KOPT-K1 (cell line): ENCODE measurements around the gene BAD.
A peak's percentile ranks its signal among the peaks of the same experiment; 100 is the strongest.
"Not testable (repeated sequence)": the region's sequence is repeated elsewhere in the genome, so short reads cannot be mapped to it uniquely, and the experiment has no call there.

ENCODE experiments used
- H3K27ac ChIP-seq: fragments of 200-600 bp; sonication (generic); 2 replicates; pipeline ENCODE4 v1.5.1; 2016; ENCODE audit warnings: antibody characterized with exemption, mild to moderate bottlenecking, low read depth, low read length; ENCODE audit not compliant: poor library complexity, severe bottlenecking
- H3K36me3 ChIP-seq: fragments of 200-600 bp; sonication (generic); 2 replicates; pipeline ENCODE4 v1.5.1; 2017; ENCODE audit warnings: antibody characterized with exemption, mild to moderate bottlenecking, low read length, moderate library complexity; ENCODE audit not compliant: insufficient read depth
- H3K9me3 ChIP-seq: fragments of 200-600 bp; sonication (generic); 2 replicates; pipeline ENCODE4 v1.5.1; 2017; ENCODE audit warnings: antibody characterized with exemption, low read length, mild to moderate bottlenecking; ENCODE audit not compliant: insufficient read depth, poor library complexity, severe bottlenecking

The BAD gene

DNA sequence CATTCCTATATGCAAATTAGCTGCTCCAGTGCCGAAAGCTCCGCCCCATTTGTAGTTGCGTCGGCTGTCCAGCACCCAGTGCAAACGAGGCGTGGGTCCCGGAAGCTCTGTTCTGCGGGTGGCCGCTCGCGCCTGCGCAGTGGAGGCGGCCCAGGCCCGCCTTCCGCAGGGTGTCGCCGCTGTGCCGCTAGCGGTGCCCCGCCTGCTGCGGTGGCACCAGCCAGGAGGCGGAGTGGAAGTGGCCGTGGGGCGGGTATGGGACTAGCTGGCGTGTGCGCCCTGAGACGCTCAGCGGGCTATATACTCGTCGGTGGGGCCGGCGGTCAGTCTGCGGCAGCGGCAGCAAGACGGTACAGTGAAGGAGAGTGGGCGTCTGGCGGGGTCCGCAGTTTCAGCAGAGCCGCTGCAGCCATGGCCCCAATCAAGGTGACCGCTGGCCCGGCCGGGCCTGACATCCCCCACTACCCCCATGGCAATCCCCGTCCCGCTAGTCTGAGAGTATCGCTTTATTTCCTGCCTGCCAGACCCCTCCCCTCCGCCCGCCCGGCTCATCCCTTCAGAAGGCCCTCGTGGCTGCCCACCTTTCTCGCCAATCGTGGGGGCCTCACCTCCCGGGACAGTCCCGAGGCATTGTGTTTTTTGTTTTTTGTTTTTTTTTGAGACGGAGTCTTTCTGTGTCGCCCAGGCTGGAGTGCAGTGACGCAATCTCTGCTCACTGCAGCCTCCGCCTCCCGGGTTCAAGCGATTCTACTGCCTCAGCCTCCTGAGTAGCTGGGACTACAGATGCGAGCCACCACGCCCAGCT is 33.7 kb upstream of the BAD start, which contains the start of gene PRDX5:
PRDX5 (plus strand) TSS at position 161 of the 805 bp plus-strand sequence; CDS start at position 256, 95 bp downstream.
- H3K9me3 ChIP-seq, result no peaks in the 10 kb centered on the region
- peaks cover 52% of the 10 kb centered on the region for H3K36me3 ChIP-seq
- peak within 1 kb of the TSS; percentile 80 for H3K27ac ChIP-seq

DNA sequence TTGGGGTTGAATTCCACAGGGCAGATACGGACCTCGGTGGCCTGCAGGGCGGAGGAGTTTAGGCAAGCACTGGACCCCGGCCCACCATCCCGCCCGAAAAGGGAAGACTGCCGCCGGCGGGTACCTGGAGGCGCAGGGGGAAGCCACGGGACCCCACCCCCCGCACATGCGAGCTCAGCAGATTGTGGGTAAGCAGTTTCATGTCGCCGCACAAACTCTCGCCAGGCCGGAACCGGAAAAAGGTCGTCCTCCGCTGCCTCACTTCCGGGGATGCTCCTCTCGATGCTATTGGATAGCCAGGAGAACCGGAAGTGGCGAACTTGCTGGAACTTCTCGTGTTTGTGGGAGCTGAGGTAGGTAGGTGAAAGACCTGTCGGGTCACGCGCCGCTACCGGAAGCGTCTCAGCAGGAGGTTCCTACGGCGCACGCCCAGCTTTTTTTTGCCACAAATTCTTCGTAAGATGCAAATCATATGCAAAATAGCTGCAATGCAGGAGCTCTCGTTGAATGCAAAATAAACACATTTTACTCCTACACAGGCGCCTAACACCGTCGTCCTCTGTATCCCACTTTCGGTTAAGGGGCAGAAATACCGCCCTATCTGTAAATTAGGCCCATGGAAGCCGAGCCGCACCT is 33.0 kb upstream of the BAD start, which contains the start of gene TRMT112:
TRMT112 (minus strand) TSS at position 235 of the 636 bp plus-strand sequence; CDS start at position 202, 33 bp downstream.
- Histone ChIP-seq H3K9me3 (no peaks in the 10 kb centered on the region), H3K27ac (peak within 1 kb of the TSS; percentile 80), H3K36me3 (peaks cover 56% of the 10 kb centered on the region)

- H3K27ac ChIP-seq, result peak overlapping the region; percentile 80
- no peaks in the 10 kb centered on the region for H3K9me3 ChIP-seq
- H3K36me3 ChIP-seq, result peaks cover 55% of the 10 kb centered on the region
Measured at GRCh38 chr11:64316672-64317324, 32.3 kb upstream of the BAD start.

DNA sequence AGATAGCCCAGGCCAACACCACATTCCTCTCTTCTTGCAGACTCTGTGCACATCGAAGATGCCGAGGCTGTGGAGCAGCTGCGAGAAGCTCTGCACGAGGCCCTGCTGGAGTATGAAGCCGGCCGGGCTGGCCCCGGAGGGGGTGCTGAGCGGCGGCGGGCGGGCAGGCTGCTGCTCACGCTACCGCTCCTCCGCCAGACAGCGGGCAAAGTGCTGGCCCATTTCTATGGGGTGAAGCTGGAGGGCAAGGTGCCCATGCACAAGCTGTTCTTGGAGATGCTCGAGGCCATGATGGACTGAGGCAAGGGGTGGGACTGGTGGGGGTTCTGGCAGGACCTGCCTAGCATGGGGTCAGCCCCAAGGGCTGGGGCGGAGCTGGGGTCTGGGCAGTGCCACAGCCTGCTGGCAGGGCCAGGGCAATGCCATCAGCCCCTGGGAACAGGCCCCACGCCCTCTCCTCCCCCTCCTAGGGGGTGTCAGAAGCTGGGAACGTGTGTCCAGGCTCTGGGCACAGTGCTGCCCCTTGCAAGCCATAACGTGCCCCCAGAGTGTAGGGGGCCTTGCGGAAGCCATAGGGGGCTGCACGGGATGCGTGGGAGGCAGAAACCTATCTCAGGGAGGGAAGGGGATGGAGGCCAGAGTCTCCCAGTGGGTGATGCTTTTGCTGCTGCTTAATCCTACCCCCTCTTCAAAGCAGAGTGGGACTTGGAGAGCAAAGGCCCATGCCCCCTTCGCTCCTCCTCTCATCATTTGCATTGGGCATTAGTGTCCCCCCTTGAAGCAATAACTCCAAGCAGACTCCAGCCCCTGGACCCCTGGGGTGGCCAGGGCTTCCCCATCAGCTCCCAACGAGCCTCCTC is 31.4 kb upstream of the BAD start:
- Histone ChIP-seq H3K27ac (peak overlapping the region; percentile 80), H3K36me3 (peaks cover 49% of the 10 kb centered on the region)
- not testable (repeated sequence) for H3K9me3 ChIP-seq

DNA sequence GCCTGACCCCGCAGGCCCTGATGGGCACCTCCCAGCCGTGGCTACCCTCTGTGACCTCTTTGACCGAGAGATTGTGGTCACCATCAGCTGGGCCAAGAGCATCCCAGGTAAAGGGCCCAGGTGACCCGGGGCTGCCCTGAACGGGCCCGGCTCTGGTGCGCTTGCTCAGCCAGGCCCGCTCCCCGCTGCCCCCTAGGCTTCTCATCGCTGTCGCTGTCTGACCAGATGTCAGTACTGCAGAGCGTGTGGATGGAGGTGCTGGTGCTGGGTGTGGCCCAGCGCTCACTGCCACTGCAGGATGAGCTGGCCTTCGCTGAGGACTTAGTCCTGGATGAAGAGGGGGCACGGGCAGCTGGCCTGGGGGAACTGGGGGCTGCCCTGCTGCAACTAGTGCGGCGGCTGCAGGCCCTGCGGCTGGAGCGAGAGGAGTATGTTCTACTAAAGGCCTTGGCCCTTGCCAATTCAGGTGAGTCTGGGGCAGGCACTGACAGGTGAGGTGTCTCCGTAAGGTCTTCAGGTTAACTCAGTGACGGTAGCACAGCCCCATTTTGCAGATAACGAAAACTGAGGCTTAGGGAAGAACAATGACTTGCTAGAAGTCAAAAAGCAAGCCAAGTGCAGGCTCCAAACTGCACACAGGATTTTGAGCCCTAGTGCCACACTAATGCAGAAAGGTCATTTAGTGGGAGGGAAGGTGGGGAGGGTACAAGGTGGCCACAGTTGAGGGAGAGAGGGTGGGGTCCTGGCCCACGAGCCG is 30.5 kb upstream of the BAD start:
- no peak overlapping the region for H3K27ac ChIP-seq
- no peaks in the 10 kb centered on the region for H3K9me3 ChIP-seq
- peaks cover 54% of the 10 kb centered on the region for H3K36me3 ChIP-seq

- Histone ChIP-seq H3K36me3 (peaks cover 61% of the 10 kb centered on the region), H3K9me3 (no peaks in the 10 kb centered on the region), H3K27ac (no peak overlapping the region)
Measured at GRCh38 chr11:64314146-64314804, 29.8 kb upstream of the BAD start.

DNA sequence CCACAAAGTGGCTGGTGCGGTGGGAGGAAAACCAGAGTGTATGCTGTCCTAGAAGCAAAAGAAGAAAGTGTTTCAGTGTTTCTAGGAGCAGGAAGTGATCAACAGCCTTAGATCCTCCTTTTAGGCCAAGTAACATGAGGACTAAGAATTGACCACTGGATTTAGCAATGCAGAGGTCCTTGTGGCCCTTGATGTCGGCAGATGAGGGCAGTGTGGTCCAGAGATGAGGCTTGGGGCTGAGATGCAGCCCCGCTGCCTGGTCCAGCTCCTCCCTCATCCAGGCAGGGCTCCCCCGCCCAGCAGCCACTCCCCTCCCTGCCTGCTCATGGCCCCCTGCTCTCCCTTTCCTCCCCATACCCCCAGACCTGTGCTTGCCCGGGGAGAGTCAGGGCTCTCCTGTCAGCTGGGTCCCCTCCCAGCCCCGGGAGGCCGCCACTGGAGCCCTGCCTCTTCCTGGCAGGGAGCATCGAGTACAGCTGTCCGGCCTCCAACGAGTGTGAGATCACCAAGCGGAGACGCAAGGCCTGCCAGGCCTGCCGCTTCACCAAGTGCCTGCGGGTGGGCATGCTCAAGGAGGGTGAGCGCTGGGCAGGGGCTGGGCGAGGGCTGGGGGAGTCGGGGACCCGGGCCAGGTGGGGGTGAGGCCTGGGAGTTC is 29.2 kb upstream of the BAD start:
- H3K9me3 ChIP-seq, result no peaks in the 10 kb centered on the region
- no peak overlapping the region for H3K27ac ChIP-seq
- peaks cover 67% of the 10 kb centered on the region for H3K36me3 ChIP-seq

GRCh38 chr11:64312947-64313346 is 28.5 kb upstream of the BAD start:
- H3K27ac ChIP-seq, result peak overlapping the region; percentile 13
- no peaks in the 10 kb centered on the region for H3K9me3 ChIP-seq
- H3K36me3 ChIP-seq, result peaks cover 71% of the 10 kb centered on the region

- H3K27ac ChIP-seq, H3K9me3 ChIP-seq: not testable (repeated sequence)
- H3K36me3 ChIP-seq, result peaks cover 44% of the 10 kb centered on the region
Measured at GRCh38 chr11:64307795-64308194, 23.3 kb upstream of the BAD start.

DNA sequence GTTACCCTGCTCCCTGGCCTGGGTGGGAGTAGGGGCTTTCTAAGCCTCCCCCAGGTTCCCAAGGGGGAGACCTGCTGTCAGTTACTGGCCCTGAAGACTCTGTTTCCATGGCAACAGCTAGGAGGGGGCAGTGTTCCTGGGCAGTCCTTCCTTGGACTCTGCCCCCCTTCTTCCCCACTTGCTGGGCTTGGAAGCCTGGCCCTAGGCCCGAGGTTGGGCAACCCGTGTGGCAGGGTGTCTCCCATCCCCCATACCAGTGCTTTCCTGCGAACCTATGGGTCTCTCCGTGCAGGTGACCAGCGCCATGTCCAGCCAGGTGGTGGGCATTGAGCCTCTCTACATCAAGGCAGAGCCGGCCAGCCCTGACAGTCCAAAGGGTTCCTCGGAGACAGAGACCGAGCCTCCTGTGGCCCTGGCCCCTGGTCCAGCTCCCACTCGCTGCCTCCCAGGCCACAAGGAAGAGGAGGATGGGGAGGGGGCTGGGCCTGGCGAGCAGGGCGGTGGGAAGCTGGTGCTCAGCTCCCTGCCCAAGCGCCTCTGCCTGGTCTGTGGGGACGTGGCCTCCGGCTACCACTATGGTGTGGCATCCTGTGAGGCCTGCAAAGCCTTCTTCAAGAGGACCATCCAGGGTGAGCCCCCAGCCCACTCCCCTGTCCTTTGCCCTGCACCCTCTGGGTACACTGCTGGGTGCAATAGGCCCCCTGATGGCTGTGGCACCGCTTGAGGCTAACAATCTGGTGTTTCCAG is 22.6 kb upstream of the BAD start:
- Histone ChIP-seq H3K27ac (peak overlapping the region; percentile 80), H3K36me3 (peaks cover 38% of the 10 kb centered on the region), H3K9me3 (no peaks in the 10 kb centered on the region)

DNA sequence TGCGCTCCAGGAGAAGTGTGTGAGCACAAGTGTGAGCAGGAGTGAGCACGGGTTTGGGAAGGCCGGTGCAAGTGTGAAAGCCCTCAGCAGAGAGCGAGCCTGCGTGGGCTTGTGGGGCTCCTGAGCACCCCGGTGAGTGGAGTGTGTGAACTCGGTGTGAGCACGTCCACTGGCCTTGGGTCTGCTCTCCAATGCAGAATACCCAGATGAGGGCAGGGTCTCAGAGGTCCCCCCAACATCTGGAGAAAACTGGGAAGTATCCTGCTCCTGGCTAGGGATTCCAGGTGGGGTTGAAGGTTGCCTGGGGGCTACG is 22.1 kb upstream of the BAD start:
- H3K36me3 ChIP-seq, result peaks cover 38% of the 10 kb centered on the region
- H3K9me3 ChIP-seq, result no peaks in the 10 kb centered on the region
- peak overlapping the region; percentile 80 for H3K27ac ChIP-seq

DNA sequence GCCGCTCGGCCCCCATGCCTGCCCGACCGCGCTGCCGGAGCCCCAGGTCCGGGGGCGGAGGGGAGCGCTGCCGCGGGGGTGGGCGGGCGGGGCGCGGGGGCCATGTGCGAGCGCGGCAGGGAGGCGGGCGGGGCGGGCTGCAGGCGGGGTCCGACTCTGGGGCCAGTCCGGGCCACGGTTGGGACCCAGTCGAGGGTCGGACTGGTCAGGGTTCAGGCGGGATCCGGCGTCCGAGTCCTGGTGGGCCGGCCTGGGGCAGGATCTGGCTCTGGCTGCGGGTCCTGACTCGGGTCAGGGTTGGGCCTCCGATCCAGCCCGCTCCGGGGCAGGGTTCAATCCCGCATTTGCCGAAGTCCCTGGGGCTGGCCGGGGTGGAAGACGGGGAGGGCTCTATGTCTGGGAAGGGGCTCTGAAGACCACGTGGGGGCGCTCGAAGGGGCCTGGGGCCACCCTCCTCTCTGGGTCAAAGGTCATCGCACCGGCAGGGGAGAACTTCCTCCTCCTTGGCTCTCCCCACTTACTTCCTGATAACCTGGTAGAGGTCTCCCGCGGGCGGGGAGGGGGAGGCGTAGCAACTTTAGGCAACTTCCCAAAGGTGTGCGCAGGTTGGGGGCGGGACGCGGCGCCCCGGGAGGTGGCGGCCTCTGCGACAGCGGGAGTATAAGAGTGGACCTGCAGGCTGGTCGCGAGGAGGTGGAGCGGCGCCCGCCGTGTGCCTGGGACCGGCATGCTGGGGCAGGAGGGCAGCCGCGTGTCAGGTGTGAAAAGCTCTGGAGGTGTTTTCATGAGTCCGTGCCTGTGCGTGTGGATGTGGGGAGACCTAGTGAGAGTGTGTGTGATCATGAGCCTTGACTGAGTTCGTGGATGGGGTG is 21.5 kb upstream of the BAD start:
- H3K36me3 ChIP-seq, result peaks cover 34% of the 10 kb centered on the region
- H3K9me3 ChIP-seq, result no peaks in the 10 kb centered on the region
- peak overlapping the region; percentile 80 for H3K27ac ChIP-seq
